Measurements from ENCODE around the gene MAP2K4.

DNA sequence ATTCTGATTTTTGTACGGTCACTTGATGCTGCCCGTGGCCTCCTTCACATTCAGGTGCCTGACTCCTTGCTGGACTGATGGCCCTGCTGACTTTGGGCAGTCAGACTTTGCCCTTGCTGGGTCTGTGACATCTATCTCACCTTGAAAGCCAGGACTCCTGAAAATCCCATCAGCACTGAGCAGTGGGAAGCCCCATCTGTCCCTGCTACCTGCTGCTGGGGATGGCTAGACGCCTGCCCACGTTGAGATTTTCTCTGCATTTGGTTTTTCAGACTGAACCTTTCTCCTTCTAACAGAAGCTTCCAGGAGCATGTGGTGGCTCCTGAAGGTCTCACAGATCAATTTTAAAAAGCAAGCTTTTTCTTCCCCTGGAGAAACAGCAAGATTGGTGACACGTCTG, 13.2 kb upstream of the MAP2K4 start:
- TF ChIP-seq EZH2 (IDR thresholded peaks at IDR 0.05), result no peak
- TF ChIP-seq, protein P1, sequence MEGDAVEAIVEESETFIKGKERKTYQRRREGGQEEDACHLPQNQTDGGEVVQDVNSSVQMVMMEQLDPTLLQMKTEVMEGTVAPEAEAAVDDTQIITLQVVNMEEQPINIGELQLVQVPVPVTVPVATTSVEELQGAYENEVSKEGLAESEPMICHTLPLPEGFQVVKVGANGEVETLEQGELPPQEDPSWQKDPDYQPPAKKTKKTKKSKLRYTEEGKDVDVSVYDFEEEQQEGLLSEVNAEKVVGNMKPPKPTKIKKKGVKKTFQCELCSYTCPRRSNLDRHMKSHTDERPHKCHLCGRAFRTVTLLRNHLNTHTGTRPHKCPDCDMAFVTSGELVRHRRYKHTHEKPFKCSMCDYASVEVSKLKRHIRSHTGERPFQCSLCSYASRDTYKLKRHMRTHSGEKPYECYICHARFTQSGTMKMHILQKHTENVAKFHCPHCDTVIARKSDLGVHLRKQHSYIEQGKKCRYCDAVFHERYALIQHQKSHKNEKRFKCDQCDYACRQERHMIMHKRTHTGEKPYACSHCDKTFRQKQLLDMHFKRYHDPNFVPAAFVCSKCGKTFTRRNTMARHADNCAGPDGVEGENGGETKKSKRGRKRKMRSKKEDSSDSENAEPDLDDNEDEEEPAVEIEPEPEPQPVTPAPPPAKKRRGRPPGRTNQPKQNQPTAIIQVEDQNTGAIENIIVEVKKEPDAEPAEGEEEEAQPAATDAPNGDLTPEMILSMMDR (IDR thresholded peaks at IDR 0.05), result no peak
